ENCODE measurements around the gene GSPT1. TPM values are rescaled to one million over a fixed set of nuclear protein-coding genes. Genes with fewer than 3 reads are reported as not detected.

Gene GSPT1
- total RNA-seq, 4 donors from 2014 or later: 29.9 to 98.9 (median 64.6) TPM

- no peaks in the 10 kb centered on the region for H3K27me3 ChIP-seq
- intact Hi-C loops (cut with DNase I; ENCODE audit: low total_unique reads) (loop anchor here (5.0 kb wide), 1 partner anchor 61 kb away; the partner anchor contains the start of gene SNX29), in situ Hi-C loops (cut with MboI; ENCODE audit: low pct_ligation_motif_present in 1 of 4, low pct_unique_long_range_greater_than_20kb in 1 of 4, low sequenced_read_pairs in 3 of 4) (no loop called here)
- H3K4me1 ChIP-seq: peaks cover 8 to 39% (median 30%) of the 10 kb centered on the region in 4 donors
- H3K36me3 ChIP-seq: no peaks in the 10 kb centered on the region
- 16 to 32% methylated on average over 13 of the region's 13 CpGs for WGBS, 2 donors (ENCODE audit: low coverage in 1 of 2)
- peak; percentile 62 for DNase-seq
- H3K4me3 ChIP-seq: peak overlapping the region; percentile 8 to 95 (median 66)
- H3K9me3 ChIP-seq: no peaks in the 10 kb centered on the region
- TF ChIP-seq POLR2AphosphoS5 (IDR thresholded peaks at IDR 0.05) (peak in 1 of 3 donors; percentile 6), EP300 (IDR thresholded peaks at IDR 0.05; ENCODE audit: low read depth) (peak; percentile 0), POLR2A (IDR thresholded peaks at IDR 0.05) (no peak)
- TF ChIP-seq, protein P1, sequence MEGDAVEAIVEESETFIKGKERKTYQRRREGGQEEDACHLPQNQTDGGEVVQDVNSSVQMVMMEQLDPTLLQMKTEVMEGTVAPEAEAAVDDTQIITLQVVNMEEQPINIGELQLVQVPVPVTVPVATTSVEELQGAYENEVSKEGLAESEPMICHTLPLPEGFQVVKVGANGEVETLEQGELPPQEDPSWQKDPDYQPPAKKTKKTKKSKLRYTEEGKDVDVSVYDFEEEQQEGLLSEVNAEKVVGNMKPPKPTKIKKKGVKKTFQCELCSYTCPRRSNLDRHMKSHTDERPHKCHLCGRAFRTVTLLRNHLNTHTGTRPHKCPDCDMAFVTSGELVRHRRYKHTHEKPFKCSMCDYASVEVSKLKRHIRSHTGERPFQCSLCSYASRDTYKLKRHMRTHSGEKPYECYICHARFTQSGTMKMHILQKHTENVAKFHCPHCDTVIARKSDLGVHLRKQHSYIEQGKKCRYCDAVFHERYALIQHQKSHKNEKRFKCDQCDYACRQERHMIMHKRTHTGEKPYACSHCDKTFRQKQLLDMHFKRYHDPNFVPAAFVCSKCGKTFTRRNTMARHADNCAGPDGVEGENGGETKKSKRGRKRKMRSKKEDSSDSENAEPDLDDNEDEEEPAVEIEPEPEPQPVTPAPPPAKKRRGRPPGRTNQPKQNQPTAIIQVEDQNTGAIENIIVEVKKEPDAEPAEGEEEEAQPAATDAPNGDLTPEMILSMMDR (IDR thresholded peaks at IDR 0.05): peak in 1 of 5 experiments; percentile 7
- peak overlapping the region; percentile 97 to 99 (median 98) for H3K27ac ChIP-seq
Measured at GRCh38 chr16:11916524-11917285, 949 bp upstream of the GSPT1 start.

- 0% methylated on average over 42 of the region's 79 CpGs; no CpG with 5 or more reads in 1 of the 2 donors for WGBS, 2 donors (ENCODE audit: low coverage in 1 of 2)
- Histone ChIP-seq H3K9me3 (no peaks in the 10 kb centered on the region), H3K4me3 (peak overlapping the region; percentile 88 to 98 (median 95)), H3K27me3 (no peaks in the 10 kb centered on the region), H3K27ac (peak overlapping the region; percentile 97 to 99 (median 98)), H3K36me3 (no peaks in the 10 kb centered on the region), H3K4me1 (peaks cover 16 to 54% (median 41%) of the 10 kb centered on the region in 4 donors)
- in situ Hi-C loops (cut with MboI; ENCODE audit: low pct_ligation_motif_present in 1 of 4, low pct_unique_long_range_greater_than_20kb in 1 of 4, low sequenced_read_pairs in 3 of 4): no loop called here
- intact Hi-C loops (cut with DNase I; ENCODE audit: low total_unique reads): loop anchor here (5.0 kb wide), 1 partner anchor 62 kb away; the partner anchor contains the start of gene SNX29
- TF ChIP-seq POLR2A (IDR thresholded peaks at IDR 0.05) (no peak), POLR2AphosphoS5 (IDR thresholded peaks at IDR 0.05) (no peak), EP300 (IDR thresholded peaks at IDR 0.05; ENCODE audit: low read depth) (no peak)
- TF ChIP-seq, protein P1 (IDR thresholded peaks at IDR 0.05): no peak
- DNase-seq: peak; percentile 53
Measured at GRCh38 chr16:11915114-11915643, 577 bp downstream of the GSPT1 start.

- Histone ChIP-seq H3K4me1 (peaks cover 17 to 61% (median 44%) of the 10 kb centered on the region in 4 donors), H3K9me3 (no peaks in the 10 kb centered on the region), H3K27me3 (no peaks in the 10 kb centered on the region), H3K27ac (peak overlapping the region; percentile 97 to 99 (median 98)), H3K36me3 (no peaks in the 10 kb centered on the region), H3K4me3 (peak overlapping the region; percentile 88 to 98 (median 95))
- intact Hi-C loops (cut with DNase I; ENCODE audit: low total_unique reads) (loop anchor here (5.0 kb wide), 1 partner anchor 63 kb away; the partner anchor contains the start of gene SNX29), in situ Hi-C loops (cut with MboI; ENCODE audit: low pct_ligation_motif_present in 1 of 4, low pct_unique_long_range_greater_than_20kb in 1 of 4, low sequenced_read_pairs in 3 of 4) (no loop called here)
- 1 to 5% methylated on average over 12 to 29 of the region's 30 CpGs for WGBS, 2 donors (ENCODE audit: low coverage in 1 of 2)
- peak; percentile 31 for DNase-seq
- TF ChIP-seq, protein P1 (IDR thresholded peaks at IDR 0.05): no peak
- TF ChIP-seq POLR2AphosphoS5 (IDR thresholded peaks at IDR 0.05) (no peak), POLR2A (IDR thresholded peaks at IDR 0.05) (no peak), EP300 (IDR thresholded peaks at IDR 0.05; ENCODE audit: low read depth) (no peak)
Measured at GRCh38 chr16:11914210-11915113, 1.3 kb downstream of the GSPT1 start.

All from transverse colon (tissue), 4 donors.